IMR-90 (cell line): ENCODE results near the gene FAM217A. TPM values are rescaled to one million over a fixed set of nuclear protein-coding genes. Genes with fewer than 3 reads are reported as not detected.

Source experiments
- ATAC-seq: fragments of 200-7000 bp; cut with Tn5 transposase; 2 replicates; pipeline ENCODE4 v1.9.1; 2020; ENCODE audit warnings: low read depth, mild to moderate bottlenecking, moderate library complexity
- BruUV-seq: library from RNA; stranded (reverse); fragments of 400-500 nt; replicated peaks from 2 replicates; lab custom pipeline; 2021; lab: Mats Ljungman, UMichigan
- CTCF ChIA-PET: fragments of 300-600 bp; formaldehyde crosslinking; extraction: SDS; loops from one replicate; lab custom pipeline; 2021; ENCODE audit warnings: antibody characterized with exemption; lab: Yijun Ruan, JAX
- POLR2A ChIA-PET: fragments of 300-600 bp; sonication (Branson Sonifier 250); formaldehyde crosslinking; loops from one replicate; lab custom pipeline; 2022; ENCODE audit warnings: antibody characterized with exemption; ENCODE audit not compliant: unreplicated experiment; lab: Charles Lee
- DNase-seq: peaks from one replicate; pipeline ENCODE4 v3.0.0; 2013
- H2AFZ ChIP-seq: replicated peaks from 2 replicates; pipeline ENCODE3; 2013; ENCODE audit warnings: low read length, mild to moderate bottlenecking; ENCODE audit not compliant: poor library complexity
- H2AK5ac ChIP-seq: 2 replicates; pipeline ENCODE4 v1.6.1; 2013; ENCODE audit warnings: low read depth, low read length, inconsistent platforms
- H2AK9ac ChIP-seq: replicated peaks from 2 replicates; pipeline ENCODE3; 2013; ENCODE audit warnings: mild to moderate bottlenecking, low read depth, low read length, moderate library complexity; ENCODE audit not compliant: poor library complexity
- H2BK120ac ChIP-seq: 2 replicates; pipeline ENCODE4 v1.6.1; 2013; ENCODE audit warnings: low read depth, low read length, inconsistent platforms
- H2BK15ac ChIP-seq: 3 replicates; pipeline ENCODE4 v1.6.1; 2013; ENCODE audit warnings: low read depth, low read length, inconsistent platforms
- H2BK20ac ChIP-seq: 2 replicates; pipeline ENCODE4 v1.6.1; 2013; ENCODE audit warnings: low read depth, mild to moderate bottlenecking, inconsistent platforms, low read length, moderate library complexity
- H2BK5ac ChIP-seq: 2 replicates; pipeline ENCODE4 v1.6.1; 2013; ENCODE audit warnings: mild to moderate bottlenecking, low read depth, low read length, inconsistent platforms; ENCODE audit not compliant: poor library complexity, severe bottlenecking
- H3K14ac ChIP-seq: replicated peaks from 2 replicates; pipeline ENCODE4 v1.6.1; 2013; ENCODE audit warnings: low read depth, low read length, inconsistent platforms
- H3K18ac ChIP-seq: 2 replicates; pipeline ENCODE4 v1.6.1; 2013; ENCODE audit warnings: low read depth, low read length, control low read depth
- H3K23ac ChIP-seq: 2 replicates; pipeline ENCODE4 v1.6.1; 2013; ENCODE audit warnings: low read depth, low read length, inconsistent platforms
- H3K27ac ChIP-seq: 2 replicates; pipeline ENCODE4 v1.5.1; 2013; ENCODE audit warnings: mild to moderate bottlenecking, control low read depth, low read length; ENCODE audit not compliant: insufficient read depth
- H3K27me3 ChIP-seq: 2 replicates; pipeline ENCODE4 v1.6.1; 2013; ENCODE audit warnings: low read length; ENCODE audit not compliant: control insufficient read depth, insufficient read depth
- H3K36me3 ChIP-seq: 2 replicates; pipeline ENCODE4 v1.6.1; 2013; ENCODE audit warnings: low read length, mixed read lengths; ENCODE audit not compliant: control insufficient read depth, insufficient read depth
- H3K4ac ChIP-seq: 2 replicates; pipeline ENCODE4 v1.6.1; 2013; ENCODE audit warnings: low read depth, low read length, inconsistent platforms
- H3K4me1 ChIP-seq: 2 replicates; pipeline ENCODE4 v1.6.1; 2013; ENCODE audit warnings: low read length, mixed read lengths; ENCODE audit not compliant: control insufficient read depth, insufficient read depth
- H3K4me2 ChIP-seq: 2 replicates; pipeline ENCODE4 v1.6.1; 2013; ENCODE audit warnings: low read depth, mild to moderate bottlenecking, control low read depth, low read length, moderate library complexity
- H3K4me3 ChIP-seq: 2 replicates; pipeline ENCODE4 v1.5.1; 2013; ENCODE audit warnings: low read depth, mild to moderate bottlenecking, control low read depth, low read length, moderate library complexity; ENCODE audit not compliant: insufficient read depth
- H3K56ac ChIP-seq: 2 replicates; pipeline ENCODE4 v1.6.1; 2013; ENCODE audit warnings: low read length, inconsistent platforms; ENCODE audit not compliant: insufficient read depth; ENCODE audit errors: extremely low read depth
- H3K79me1 ChIP-seq, 2 experiments: 2 replicates each; pipeline ENCODE4 v1.6.1; 2013; ENCODE audit warnings: low read length in 2 of 2, inconsistent platforms in 1 of 2, low read depth in 1 of 2
- H3K9ac ChIP-seq: 2 replicates; pipeline ENCODE4 v1.6.1; 2013; ENCODE audit warnings: low read depth, low read length, control low read depth
- H3K9me1 ChIP-seq: 2 replicates; pipeline ENCODE4 v1.6.1; 2013; ENCODE audit warnings: low read length, inconsistent platforms; ENCODE audit not compliant: insufficient read depth
- H3K9me3 ChIP-seq: 2 replicates; pipeline ENCODE4 v1.6.1; 2013; ENCODE audit warnings: low read length; ENCODE audit not compliant: control insufficient read depth, insufficient read depth
- H4K20me1 ChIP-seq: 2 replicates; pipeline ENCODE4 v1.6.1; 2013; ENCODE audit warnings: low read length, inconsistent platforms; ENCODE audit not compliant: insufficient read depth
- H4K5ac ChIP-seq: 2 replicates; pipeline ENCODE4 v1.6.1; 2013; ENCODE audit warnings: mild to moderate bottlenecking, low read depth, low read length, control low read depth
- H4K8ac ChIP-seq, 2 experiments: 2 replicates each; pipeline ENCODE4 v1.6.1; 2013; ENCODE audit warnings: low read depth in 2 of 2, low read length in 2 of 2, control low read depth in 1 of 2, inconsistent platforms in 1 of 2
- H4K91ac ChIP-seq: 2 replicates; pipeline ENCODE4 v1.6.1; 2013; ENCODE audit warnings: low read depth, low read length, inconsistent platforms; ENCODE audit not compliant: insufficient read depth
- BHLHE40 ChIP-seq: fragments of 150-350 bp; IDR thresholded peaks from 2 replicates; pipeline ENCODE4 v1.6.1; 2016; ENCODE audit warnings: mild to moderate bottlenecking, low read depth, low read length
- MAFK ChIP-seq: IDR thresholded peaks from 2 replicates; pipeline ENCODE4 v1.6.1; 2012; ENCODE audit warnings: low read depth, low read length, improper control_type of control experiment
- WGBS, 2 experiments: methylation state at CpG; one replicate each; pipeline versions ENCODE4 v1.1.5 to v1.1.7; 2013; ENCODE audit warnings: missing lambda C conversion rate in 2 of 2; ENCODE audit not compliant: insufficient read length in 1 of 2; ENCODE audit errors: extremely low coverage in 2 of 2; 5-methylcytosine and 5-hydroxymethylcytosine counted together
- dilution Hi-C: fragments of 300-500 bp; cut with HindIII; formaldehyde crosslinking; loops from one replicate; pipeline ENCODE4 v1.14.3; 2018; ENCODE audit warnings: low sequenced_read_pairs; ENCODE audit not compliant: unreplicated experiment
- in situ Hi-C: fragments of 300-500 bp; cut with MboI; formaldehyde crosslinking; loops from 3 replicates; pipeline ENCODE4 v1.14.3; 2019; ENCODE audit warnings: low sequenced_read_pairs, inconsistent platforms, mixed read lengths
- intact Hi-C: fragments of 100-400 bp; cut with micrococcal nuclease; formaldehyde crosslinking; loops from 2 replicates; pipeline ENCODE4 v1.10.0; 2022
- polyA plus RNA-seq, 3 experiments: library from polyadenylated mRNA; depleted of rRNA; stranded (reverse); fragments of >200 nt; gene quantifications; 2 replicates each; pipeline ENCODE4 v1.2.3, GENCODE V29; 2012; ENCODE audit warnings: low replicate concordance in 1 of 3
- total RNA-seq: library from RNA; depleted of rRNA; stranded (reverse); fragments of >200 nt; gene quantifications from 2 replicates; pipeline ENCODE4 v1.2.3, GENCODE V29; 2012
- TF ChIP-seq, protein P1 (sequence below): fragments of 150-350 bp; IDR thresholded peaks from 2 replicates; pipeline ENCODE4 v1.6.1; 2016; ENCODE audit warnings: low read depth, mild to moderate bottlenecking, low read length, moderate library complexity, borderline replicate concordance

Gene FAM217A
- total and polyA plus RNA-seq, 2 of the 4 experiments (the other 2 are of a cell fraction), result not detected

DNA sequence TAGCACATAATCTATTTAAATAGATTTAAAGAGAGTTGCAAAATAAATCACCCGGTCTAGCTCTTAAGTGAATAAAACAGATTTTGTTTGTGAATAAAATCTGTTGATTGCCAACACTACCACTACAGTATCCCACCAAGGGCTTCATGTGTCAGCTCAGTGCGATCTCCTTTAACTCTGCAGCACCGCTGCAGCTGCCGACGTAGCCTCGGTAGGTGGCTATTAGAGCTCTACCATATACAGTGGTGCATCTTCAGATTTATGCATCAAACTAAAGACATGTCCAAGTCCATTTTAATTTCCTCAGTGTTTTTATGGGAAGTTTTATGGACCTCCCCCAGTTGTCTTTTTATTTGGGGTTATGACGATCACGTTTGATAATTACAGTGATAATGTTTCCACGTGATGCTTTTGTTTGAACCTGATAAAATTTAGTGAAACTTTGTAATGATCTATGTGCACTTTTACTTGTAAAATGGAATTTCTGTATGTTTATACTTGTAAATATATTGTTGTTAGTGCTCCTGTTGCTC lies 29.7 kb upstream of the FAM217A start:
- WGBS, 2 experiments, result 62% methylated on average over 2 of the region's 9 CpGs; no CpG with 5 or more reads in 1 of the 2 experiments
- Histone ChIP-seq H2BK120ac (no peak overlapping the region), H2BK15ac (no peak overlapping the region), H3K4me3 (no peak overlapping the region), H3K4me2 (no peak overlapping the region), H4K5ac (no peak overlapping the region), H3K23ac (no peak overlapping the region), H3K4ac (no peak overlapping the region), H3K18ac (no peak overlapping the region), H3K9me3 (peaks cover 8% of the 10 kb centered on the region), H2BK20ac (no peak overlapping the region), H3K27ac (no peak overlapping the region), H2AFZ (no peak overlapping the region), H3K36me3 (no peaks in the 10 kb centered on the region), H4K8ac (no peak overlapping the region), H2AK9ac (no peak overlapping the region), H3K9me1 (peaks cover 3% of the 10 kb centered on the region; the same call in 1 of the 2 replicates), H2BK5ac (no peak overlapping the region), H2AK5ac (no peak overlapping the region), H4K91ac (no peak overlapping the region), H3K56ac (no peak overlapping the region), H3K27me3 (peaks cover 15% of the 10 kb centered on the region), H3K79me1 (no peaks in the 10 kb centered on the region), H3K14ac (no peak overlapping the region), H3K9ac (no peak overlapping the region), H3K4me1 (no peaks in the 10 kb centered on the region), H4K20me1 (no peaks in the 10 kb centered on the region; the same call in 1 of the 2 replicates)
- BruUV-seq, result no TSS peak
- ChIA-PET CTCF (no interaction called here), POLR2A (no interaction called here)
- DNase-seq, result no peak
- in situ Hi-C loops, result no loop called here
- dilution Hi-C loops, result no loop called here
- ATAC-seq, result no peak
- TF ChIP-seq, protein P1, sequence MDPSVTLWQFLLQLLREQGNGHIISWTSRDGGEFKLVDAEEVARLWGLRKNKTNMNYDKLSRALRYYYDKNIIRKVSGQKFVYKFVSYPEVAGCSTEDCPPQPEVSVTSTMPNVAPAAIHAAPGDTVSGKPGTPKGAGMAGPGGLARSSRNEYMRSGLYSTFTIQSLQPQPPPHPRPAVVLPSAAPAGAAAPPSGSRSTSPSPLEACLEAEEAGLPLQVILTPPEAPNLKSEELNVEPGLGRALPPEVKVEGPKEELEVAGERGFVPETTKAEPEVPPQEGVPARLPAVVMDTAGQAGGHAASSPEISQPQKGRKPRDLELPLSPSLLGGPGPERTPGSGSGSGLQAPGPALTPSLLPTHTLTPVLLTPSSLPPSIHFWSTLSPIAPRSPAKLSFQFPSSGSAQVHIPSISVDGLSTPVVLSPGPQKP, result no peak
- no peak for TF ChIP-seq BHLHE40
- TF ChIP-seq MAFK, result no peak
- intact Hi-C loops, result loop anchor here (5.0 kb wide), 1 partner anchor 41 kb away; no protein-coding TSS in a partner anchor
